ENCODE results near the gene FOXK1. TPM values are rescaled to one million over a fixed set of nuclear protein-coding genes. Genes with fewer than 3 reads are reported as not detected.

The FOXK1 gene
- total and polyA plus RNA-seq, 9 donors = 5.8 to 43.9 (median 32.6) TPM

DNA sequence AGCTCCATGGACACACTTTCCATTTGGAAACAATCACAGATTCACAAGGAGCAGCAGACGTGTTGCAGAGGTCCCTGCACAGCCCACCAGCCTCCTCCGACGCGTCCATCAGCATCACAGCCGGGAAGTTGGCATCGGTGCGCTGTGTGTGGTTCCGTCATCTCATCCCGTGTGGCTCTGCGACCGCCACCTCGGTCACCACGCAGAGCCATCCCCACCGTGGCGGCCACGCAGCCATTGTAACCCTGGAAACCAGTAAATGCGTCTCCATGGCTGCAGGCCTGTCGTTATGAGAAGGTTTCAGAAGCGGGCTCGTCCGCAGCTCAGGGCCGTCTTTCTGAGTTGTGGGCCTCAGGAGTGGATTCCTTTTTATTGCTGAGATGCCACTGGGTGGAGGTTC is 36.0 kb downstream of the FOXK1 start:
- H3K4me1 ChIP-seq (ENCODE audit: insufficient read depth) = peaks cover 6% of the 10 kb centered on the region
- H3K27ac ChIP-seq = no peak overlapping the region
- no peaks in the 10 kb centered on the region for H3K27me3 ChIP-seq
- WGBS, 3 donors = 90 to 92% (median 92%) methylated on average over 22 of the region's 22 CpGs
- TF ChIP-seq, protein P1, sequence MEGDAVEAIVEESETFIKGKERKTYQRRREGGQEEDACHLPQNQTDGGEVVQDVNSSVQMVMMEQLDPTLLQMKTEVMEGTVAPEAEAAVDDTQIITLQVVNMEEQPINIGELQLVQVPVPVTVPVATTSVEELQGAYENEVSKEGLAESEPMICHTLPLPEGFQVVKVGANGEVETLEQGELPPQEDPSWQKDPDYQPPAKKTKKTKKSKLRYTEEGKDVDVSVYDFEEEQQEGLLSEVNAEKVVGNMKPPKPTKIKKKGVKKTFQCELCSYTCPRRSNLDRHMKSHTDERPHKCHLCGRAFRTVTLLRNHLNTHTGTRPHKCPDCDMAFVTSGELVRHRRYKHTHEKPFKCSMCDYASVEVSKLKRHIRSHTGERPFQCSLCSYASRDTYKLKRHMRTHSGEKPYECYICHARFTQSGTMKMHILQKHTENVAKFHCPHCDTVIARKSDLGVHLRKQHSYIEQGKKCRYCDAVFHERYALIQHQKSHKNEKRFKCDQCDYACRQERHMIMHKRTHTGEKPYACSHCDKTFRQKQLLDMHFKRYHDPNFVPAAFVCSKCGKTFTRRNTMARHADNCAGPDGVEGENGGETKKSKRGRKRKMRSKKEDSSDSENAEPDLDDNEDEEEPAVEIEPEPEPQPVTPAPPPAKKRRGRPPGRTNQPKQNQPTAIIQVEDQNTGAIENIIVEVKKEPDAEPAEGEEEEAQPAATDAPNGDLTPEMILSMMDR (IDR thresholded peaks at IDR 0.05) = no peak
- no peak for TF ChIP-seq POLR2A (IDR thresholded peaks at IDR 0.05)
- TF ChIP-seq EP300 (IDR thresholded peaks at IDR 0.05) = no peak
- H3K4me3 ChIP-seq = no peak overlapping the region
- intact Hi-C loops (cut with DNase I) = no loop called here
- no peak for DNase-seq
- no peaks in the 10 kb centered on the region for H3K36me3 ChIP-seq
- no peaks in the 10 kb centered on the region for H3K9me3 ChIP-seq

DNA sequence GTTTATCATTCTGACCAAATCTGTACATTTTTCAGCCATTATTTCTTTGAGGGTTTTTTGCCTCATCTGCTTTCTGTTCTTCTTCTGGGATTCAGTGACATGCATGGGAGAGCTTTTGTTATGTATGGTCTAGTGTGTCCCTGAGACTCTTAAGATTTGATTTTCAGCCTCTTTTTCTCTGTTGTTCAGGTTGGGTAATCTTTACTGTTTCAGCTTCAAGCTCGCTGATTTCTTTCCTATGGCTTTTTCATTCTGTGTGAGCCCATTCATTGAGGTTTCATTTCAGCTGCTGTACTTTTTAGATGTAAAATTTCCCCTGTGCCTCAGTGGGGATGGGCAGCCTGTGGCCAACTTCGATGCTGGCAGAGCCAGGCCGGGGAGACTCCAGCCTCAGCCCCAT is 38.1 kb downstream of the FOXK1 start:
- Histone ChIP-seq H3K36me3 (no peaks in the 10 kb centered on the region), H3K9me3 (no peaks in the 10 kb centered on the region), H3K27ac (no peak overlapping the region), H3K27me3 (no peaks in the 10 kb centered on the region), H3K4me1 (ENCODE audit: insufficient read depth) (peaks cover 10% of the 10 kb centered on the region), H3K4me3 (no peak overlapping the region)
- WGBS, 3 donors = 88 to 96% (median 96%) methylated on average over 3 of the region's 3 CpGs
- TF ChIP-seq, protein P1 (IDR thresholded peaks at IDR 0.05) = no peak
- TF ChIP-seq POLR2A (IDR thresholded peaks at IDR 0.05) = no peak
- no peak for TF ChIP-seq EP300 (IDR thresholded peaks at IDR 0.05)
- DNase-seq = no peak
- intact Hi-C loops (cut with DNase I) = no loop called here

DNA sequence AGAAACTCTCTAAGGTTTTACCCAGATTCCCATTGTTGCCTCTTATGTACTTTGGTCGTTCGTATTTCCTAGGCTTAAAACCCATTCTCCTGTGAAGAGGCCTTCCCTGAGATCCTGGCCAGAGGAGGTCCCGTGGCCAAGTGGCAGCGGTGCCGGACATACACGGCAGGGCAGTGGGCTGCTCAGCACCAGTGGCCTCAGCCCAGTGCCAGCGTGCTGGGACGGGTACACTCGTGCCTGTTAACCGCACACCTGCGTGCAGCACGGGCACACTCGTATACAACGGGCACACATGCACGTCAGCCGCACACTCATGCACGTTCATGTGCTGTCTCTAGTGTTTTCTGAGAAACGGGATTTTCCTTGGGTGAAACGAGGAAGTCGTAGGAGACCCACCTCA is 40.2 kb downstream of the FOXK1 start:
- Histone ChIP-seq H3K9me3 (no peaks in the 10 kb centered on the region), H3K36me3 (no peaks in the 10 kb centered on the region), H3K4me1 (ENCODE audit: insufficient read depth) (peaks cover 13% of the 10 kb centered on the region), H3K4me3 (no peak overlapping the region), H3K27me3 (no peaks in the 10 kb centered on the region), H3K27ac (no peak overlapping the region)
- TF ChIP-seq EP300 (IDR thresholded peaks at IDR 0.05) (no peak), POLR2A (IDR thresholded peaks at IDR 0.05) (no peak)
- TF ChIP-seq, protein P1 (IDR thresholded peaks at IDR 0.05) = no peak
- no peak for DNase-seq
- intact Hi-C loops (cut with DNase I) = no loop called here
- 91 to 94% (median 92%) methylated on average over 20 of the region's 20 CpGs for WGBS, 3 donors

DNA sequence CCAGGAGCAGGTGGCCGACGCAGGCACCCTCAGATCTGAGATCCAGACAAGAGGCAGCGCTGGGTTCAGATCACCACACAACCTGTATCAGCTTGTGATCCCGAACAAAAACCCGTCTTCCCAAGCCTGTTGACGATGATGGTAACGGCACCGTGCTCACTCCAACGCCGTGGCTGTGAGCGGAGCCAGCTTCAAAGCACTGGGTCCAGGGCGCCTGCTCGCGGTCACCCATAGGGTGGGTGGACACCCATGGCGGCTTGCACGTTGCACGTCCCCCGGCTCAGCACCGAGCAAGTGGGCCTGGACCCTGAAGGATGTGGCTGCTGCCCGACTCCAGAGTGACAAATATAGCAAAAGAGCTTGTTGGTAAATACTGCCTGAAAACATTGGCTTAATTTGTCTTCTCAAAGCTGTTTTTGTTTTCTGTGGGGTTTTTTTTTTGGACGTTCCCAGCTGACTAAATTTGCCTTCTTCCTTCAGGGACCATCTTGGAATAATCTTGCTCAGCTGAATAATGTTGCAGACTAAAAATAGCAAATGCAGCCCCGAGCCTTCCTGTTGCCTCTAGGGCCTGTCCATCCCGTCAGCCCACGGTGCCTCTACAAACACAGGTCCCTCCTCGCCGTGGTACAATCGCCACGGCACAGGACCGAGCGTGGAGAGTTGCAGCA is 41.0 kb downstream of the FOXK1 start:
- Histone ChIP-seq H3K36me3 (no peaks in the 10 kb centered on the region), H3K9me3 (no peaks in the 10 kb centered on the region), H3K4me1 (ENCODE audit: insufficient read depth) (peaks cover 13% of the 10 kb centered on the region), H3K27ac (no peak overlapping the region), H3K4me3 (no peak overlapping the region), H3K27me3 (no peaks in the 10 kb centered on the region)
- TF ChIP-seq, protein P1 (IDR thresholded peaks at IDR 0.05) = no peak
- TF ChIP-seq POLR2A (IDR thresholded peaks at IDR 0.05) (no peak), EP300 (IDR thresholded peaks at IDR 0.05) (no peak)
- intact Hi-C loops (cut with DNase I) = no loop called here
- 77 to 82% (median 78%) methylated on average over 30 of the region's 30 CpGs for WGBS, 3 donors
- DNase-seq = no peak

Data from ovary (tissue), 9 donors.